GM21381 (cell line): ENCODE measurements around the gene PTGFR.

Experiments
- ATAC-seq: cut with Tn5 transposase; IDR thresholded peaks from one replicate; pipeline ENCODE4 v1.9.1; 2021; ENCODE audit warnings: mild to moderate bottlenecking, moderate library complexity; ENCODE audit not compliant: unreplicated experiment

PTGFR gene

GRCh38 chr1:78520216-78520615 is 29.4 kb downstream of the PTGFR start:
- no peak for ATAC-seq

GRCh38 chr1:78520843-78521242 is 30.1 kb downstream of the PTGFR start:
- ATAC-seq: no peak

GRCh38 chr1:78522136-78522535 is 31.4 kb downstream of the PTGFR start:
- no peak for ATAC-seq

GRCh38 chr1:78526496-78526895 is 35.7 kb downstream of the PTGFR start:
- no peak for ATAC-seq

- no peak for ATAC-seq
Observed at GRCh38 chr1:78527706-78528105, 36.9 kb downstream of the PTGFR start.

- no peak for ATAC-seq
Observed at GRCh38 chr1:78533527-78533926, 42.8 kb downstream of the PTGFR start.

DNA sequence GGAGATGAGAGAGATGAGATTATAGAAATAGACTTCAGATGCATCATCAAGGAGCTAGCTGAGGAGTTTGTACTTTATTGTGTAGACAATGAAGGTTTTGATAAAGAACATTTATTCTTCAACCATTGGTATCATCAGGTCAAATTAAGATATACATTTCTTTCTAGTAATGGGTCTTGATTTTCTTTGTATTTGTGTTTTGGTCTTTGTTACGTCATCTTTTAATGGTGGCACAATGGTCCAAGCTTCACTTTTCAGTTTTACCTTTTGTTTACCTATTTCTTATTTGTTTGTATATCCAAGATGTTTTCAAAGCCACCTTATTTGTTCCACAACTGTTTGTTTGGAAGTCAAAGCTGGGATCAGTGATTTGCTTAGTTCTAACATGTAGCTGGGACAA is 44.5 kb downstream of the PTGFR start:
- ATAC-seq: no peak

DNA sequence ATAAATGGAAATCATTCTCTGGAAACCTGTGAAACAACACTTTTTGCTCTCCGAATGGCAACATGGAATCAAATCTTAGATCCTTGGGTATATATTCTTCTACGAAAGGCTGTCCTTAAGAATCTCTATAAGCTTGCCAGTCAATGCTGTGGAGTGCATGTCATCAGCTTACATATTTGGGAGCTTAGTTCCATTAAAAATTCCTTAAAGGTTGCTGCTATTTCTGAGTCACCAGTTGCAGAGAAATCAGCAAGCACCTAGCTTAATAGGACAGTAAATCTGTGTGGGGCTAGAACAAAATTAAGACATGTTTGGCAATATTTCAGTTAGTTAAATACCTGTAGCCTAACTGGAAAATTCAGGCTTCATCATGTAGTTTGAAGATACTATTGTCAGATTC is 45.7 kb downstream of the PTGFR start:
- ATAC-seq: no peak

- no peak for ATAC-seq
Observed at GRCh38 chr1:78540048-78540447, 49.3 kb downstream of the PTGFR start.

- ATAC-seq: no peak
Observed at GRCh38 chr1:78541479-78541878, 50.7 kb downstream of the PTGFR start.

- no peak for ATAC-seq
Observed at GRCh38 chr1:78543941-78544643, 53.3 kb downstream of the PTGFR start.

DNA sequence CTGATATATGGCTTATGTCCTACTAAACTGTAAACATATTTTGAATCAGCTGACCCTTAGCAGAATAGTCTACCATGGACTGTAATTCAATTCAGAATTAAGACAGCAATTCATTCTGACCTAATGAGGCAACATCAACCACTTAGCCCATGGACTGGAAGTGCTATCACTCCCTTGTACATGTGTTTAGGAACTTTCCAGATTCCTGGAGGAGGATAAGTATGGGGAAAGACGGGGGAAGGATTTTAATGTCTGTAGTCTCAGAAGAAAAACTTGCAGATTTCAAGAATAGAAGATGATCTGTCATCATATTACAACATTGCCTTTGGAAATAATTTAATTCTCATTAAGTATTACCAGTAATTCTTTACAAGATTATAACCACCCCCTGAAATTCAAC is 56.3 kb downstream of the PTGFR start:
- ATAC-seq: no peak

- no peak for ATAC-seq
Observed at GRCh38 chr1:78549331-78549730, 58.6 kb downstream of the PTGFR start.

GRCh38 chr1:78549891-78550290 is 59.1 kb downstream of the PTGFR start:
- no peak for ATAC-seq

GRCh38 chr1:78553859-78554258 is 63.1 kb downstream of the PTGFR start:
- ATAC-seq: no peak

DNA sequence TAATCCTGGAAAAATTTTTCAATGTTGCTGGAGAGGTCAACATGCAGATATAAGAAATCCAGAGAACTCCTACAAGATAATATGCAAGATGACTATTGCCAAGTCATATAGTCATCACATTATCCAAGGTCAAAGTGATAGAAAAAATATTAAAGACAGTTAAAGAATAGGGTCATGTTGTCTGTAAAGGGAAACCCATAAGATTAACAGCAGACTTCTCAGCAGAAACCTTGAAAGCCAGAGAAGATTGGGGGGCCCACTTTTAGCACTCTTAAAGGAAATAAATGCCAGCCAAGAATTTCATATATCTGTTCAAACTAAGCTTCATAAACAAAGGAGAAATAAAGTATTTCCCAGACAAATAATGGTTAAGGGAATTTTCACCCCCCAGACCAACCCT is 64.1 kb downstream of the PTGFR start:
- ATAC-seq: no peak

- no peak for ATAC-seq
Observed at GRCh38 chr1:78559680-78560079, 68.9 kb downstream of the PTGFR start.

DNA sequence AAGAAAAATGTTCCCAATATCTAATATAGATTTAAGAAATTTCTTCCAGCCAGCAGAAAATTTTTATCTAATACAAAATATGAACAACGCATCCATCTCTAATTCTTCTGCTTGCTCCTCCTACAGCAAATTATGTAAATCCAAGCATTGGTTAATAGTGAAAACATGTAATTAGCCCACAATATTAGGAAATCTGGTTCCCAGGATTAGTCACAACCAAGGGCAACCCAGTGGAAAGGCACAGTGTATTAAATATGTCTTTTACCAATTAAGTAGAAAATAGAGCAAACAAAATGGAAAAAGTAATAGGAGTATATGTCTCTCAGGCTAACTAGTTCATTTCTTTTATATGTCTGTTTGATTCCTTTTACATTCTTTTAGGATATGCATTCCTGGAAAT is 70.0 kb downstream of the PTGFR start:
- no peak for ATAC-seq

GRCh38 chr1:78561856-78562255 is 71.1 kb downstream of the PTGFR start:
- ATAC-seq: no peak

GRCh38 chr1:78565393-78565792 is 74.6 kb downstream of the PTGFR start:
- ATAC-seq: no peak

- no peak for ATAC-seq
Observed at GRCh38 chr1:78570539-78570938, 79.8 kb downstream of the PTGFR start.

DNA sequence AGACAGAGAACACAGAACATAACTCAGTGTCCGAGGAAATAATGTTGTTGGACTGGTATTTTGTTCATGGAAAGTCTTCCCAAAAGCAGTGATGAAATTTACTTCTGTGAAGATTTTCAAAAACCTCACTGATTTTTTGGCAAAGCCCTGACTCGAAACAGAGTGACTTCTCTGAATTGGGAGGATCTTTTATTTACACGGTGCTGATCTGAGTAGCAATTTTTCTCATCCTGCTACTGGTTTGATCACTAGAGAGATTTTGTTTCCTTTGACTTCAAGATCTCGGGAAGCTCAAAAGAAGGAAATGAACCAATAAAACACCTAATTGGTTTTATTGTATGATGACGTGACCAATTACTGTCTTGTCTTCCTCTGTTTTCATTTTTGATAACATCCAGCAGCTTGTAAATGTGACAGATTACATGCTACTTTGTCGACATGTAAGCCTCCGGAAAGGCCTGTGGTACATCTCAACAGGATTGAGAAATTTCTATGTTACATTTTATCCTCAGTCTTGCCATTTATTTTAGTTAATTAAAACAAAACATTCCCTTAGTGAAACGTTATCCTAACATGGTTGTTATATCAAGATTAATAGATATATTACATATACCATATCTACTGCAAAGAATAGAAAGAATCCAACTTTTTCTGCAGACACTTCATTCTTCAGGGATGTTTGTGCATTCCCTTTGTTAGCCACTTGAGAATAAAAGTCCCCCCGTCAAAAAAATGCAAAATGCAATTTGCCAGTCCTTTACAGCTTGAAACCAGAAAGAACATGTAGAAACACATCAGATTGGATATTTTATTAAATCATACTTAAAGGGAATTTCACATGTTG is 86.7 kb downstream of the PTGFR start:
- no peak for ATAC-seq
